Measurements from ENCODE around the gene CDKN2A. TPM values are rescaled to one million over a fixed set of nuclear protein-coding genes. Genes with fewer than 3 reads are reported as not detected.

CDKN2A gene
- total RNA-seq, 1 donor from 2014 or later = 71.6 TPM

GRCh38 chr9:21996858-21997257 lies 2.7 kb upstream of the CDKN2A start:
- peaks cover 85% of the 10 kb centered on the region for H3K79me2 ChIP-seq (ENCODE audit: insufficient read depth, low read length)
- Mint-ChIP-seq H3K4me1 (ENCODE audit: low read depth, unreplicated experiment) (peaks cover 21% of the 10 kb centered on the region), H3K9me3 (ENCODE audit: unreplicated experiment) (no peaks in the 10 kb centered on the region), H3K4me3 (ENCODE audit: unreplicated experiment) (peak overlapping the region; percentile 98), H3K36me3 (ENCODE audit: low read depth, unreplicated experiment) (no peaks in the 10 kb centered on the region), H3K27me3 (ENCODE audit: low read depth, unreplicated experiment) (peaks cover 2% of the 10 kb centered on the region), H3K27ac (ENCODE audit: unreplicated experiment) (peak overlapping the region; percentile 82)
- peak overlapping the region; percentile 90 for H3K4me3 ChIP-seq (ENCODE audit: insufficient read depth, low read depth, low read length)
- H3K4me1 ChIP-seq (ENCODE audit: insufficient read depth, low read length) = peaks cover 20% of the 10 kb centered on the region
- H3K9ac ChIP-seq (ENCODE audit: low read length) = peak overlapping the region; percentile 98
- peak overlapping the region; percentile 96 for H3K4me2 ChIP-seq (ENCODE audit: low read length)
- DNase-seq (ENCODE audit: low read depth) (no peak), FAIRE-seq (no peak)
- TF ChIP-seq CTCF (IDR thresholded peaks at IDR 0.05; ENCODE audit: insufficient read depth, low read depth, low read length) (no peak), EZH2 (IDR thresholded peaks at IDR 0.05; ENCODE audit: insufficient read depth, low read length) (no peak)
- no peak overlapping the region for H3K27ac ChIP-seq (ENCODE audit: low read depth, low read length)
- no peaks in the 10 kb centered on the region for H3K36me3 ChIP-seq (ENCODE audit: insufficient read depth, low read length)
- H3K27me3 ChIP-seq (ENCODE audit: insufficient read depth, low read length) = no peaks in the 10 kb centered on the region
- H2AFZ ChIP-seq (ENCODE audit: low read depth, low read length) = no peak overlapping the region
- peaks cover 11% of the 10 kb centered on the region for H4K20me1 ChIP-seq (ENCODE audit: insufficient read depth, low read length)
- H3K9me3 ChIP-seq (ENCODE audit: insufficient read depth, low read depth, low read length) = no peaks in the 10 kb centered on the region

GRCh38 chr9:21996438-21996837 lies 2.2 kb upstream of the CDKN2A start:
- FAIRE-seq = no peak
- H3K4me3 Mint-ChIP-seq (ENCODE audit: unreplicated experiment) = peak overlapping the region; percentile 98
- no peaks in the 10 kb centered on the region for H3K9me3 Mint-ChIP-seq (ENCODE audit: unreplicated experiment)
- H3K4me2 ChIP-seq (ENCODE audit: low read length) = peak overlapping the region; percentile 96
- H3K4me1 ChIP-seq (ENCODE audit: insufficient read depth, low read length) = peaks cover 20% of the 10 kb centered on the region
- no peak for TF ChIP-seq EZH2 (IDR thresholded peaks at IDR 0.05; ENCODE audit: insufficient read depth, low read length)
- no peak for TF ChIP-seq CTCF (IDR thresholded peaks at IDR 0.05; ENCODE audit: insufficient read depth, low read depth, low read length)
- no peaks in the 10 kb centered on the region for H3K36me3 ChIP-seq (ENCODE audit: insufficient read depth, low read length)
- H3K9ac ChIP-seq (ENCODE audit: low read length) = peak overlapping the region; percentile 98
- no peaks in the 10 kb centered on the region for H3K9me3 ChIP-seq (ENCODE audit: insufficient read depth, low read depth, low read length)
- H3K4me1 Mint-ChIP-seq (ENCODE audit: low read depth, unreplicated experiment) = peaks cover 19% of the 10 kb centered on the region
- H3K36me3 Mint-ChIP-seq (ENCODE audit: low read depth, unreplicated experiment) = no peaks in the 10 kb centered on the region
- no peaks in the 10 kb centered on the region for H3K27me3 ChIP-seq (ENCODE audit: insufficient read depth, low read length)
- H3K27me3 Mint-ChIP-seq (ENCODE audit: low read depth, unreplicated experiment) = peaks cover 6% of the 10 kb centered on the region
- no peak overlapping the region for H2AFZ ChIP-seq (ENCODE audit: low read depth, low read length)
- H4K20me1 ChIP-seq (ENCODE audit: insufficient read depth, low read length) = peaks cover 11% of the 10 kb centered on the region
- peak overlapping the region; percentile 90 for H3K4me3 ChIP-seq (ENCODE audit: insufficient read depth, low read depth, low read length)
- H3K27ac Mint-ChIP-seq (ENCODE audit: unreplicated experiment) = peak overlapping the region; percentile 82
- DNase-seq (ENCODE audit: low read depth) = no peak
- peaks cover 85% of the 10 kb centered on the region for H3K79me2 ChIP-seq (ENCODE audit: insufficient read depth, low read length)
- peak overlapping the region; percentile 93 for H3K27ac ChIP-seq (ENCODE audit: low read depth, low read length)

GRCh38 chr9:21995666-21996398 lies 1.6 kb upstream of the CDKN2A start:
- no peaks in the 10 kb centered on the region for H3K36me3 Mint-ChIP-seq (ENCODE audit: low read depth, unreplicated experiment)
- Histone ChIP-seq H3K9ac (ENCODE audit: low read length) (peak overlapping the region; percentile 98), H3K4me3 (ENCODE audit: insufficient read depth, low read depth, low read length) (peak overlapping the region; percentile 90), H3K79me2 (ENCODE audit: insufficient read depth, low read length) (peaks cover 87% of the 10 kb centered on the region), H2AFZ (ENCODE audit: low read depth, low read length) (peak overlapping the region; percentile 82), H3K27ac (ENCODE audit: low read depth, low read length) (peak overlapping the region; percentile 93), H3K9me3 (ENCODE audit: insufficient read depth, low read depth, low read length) (no peaks in the 10 kb centered on the region), H4K20me1 (ENCODE audit: insufficient read depth, low read length) (peaks cover 8% of the 10 kb centered on the region), H3K36me3 (ENCODE audit: insufficient read depth, low read length) (no peaks in the 10 kb centered on the region), H3K4me2 (ENCODE audit: low read length) (peak overlapping the region; percentile 96), H3K4me1 (ENCODE audit: insufficient read depth, low read length) (peaks cover 20% of the 10 kb centered on the region), H3K27me3 (ENCODE audit: insufficient read depth, low read length) (no peaks in the 10 kb centered on the region)
- TF ChIP-seq CTCF (IDR thresholded peaks at IDR 0.05; ENCODE audit: insufficient read depth, low read depth, low read length) (no peak), EZH2 (IDR thresholded peaks at IDR 0.05; ENCODE audit: insufficient read depth, low read length) (no peak)
- H3K9me3 Mint-ChIP-seq (ENCODE audit: unreplicated experiment) = no peaks in the 10 kb centered on the region
- FAIRE-seq (no peak), DNase-seq (ENCODE audit: low read depth) (peak; percentile 50)
- H3K27me3 Mint-ChIP-seq (ENCODE audit: low read depth, unreplicated experiment) = peaks cover 12% of the 10 kb centered on the region
- peak overlapping the region; percentile 98 for H3K4me3 Mint-ChIP-seq (ENCODE audit: unreplicated experiment)
- H3K4me1 Mint-ChIP-seq (ENCODE audit: low read depth, unreplicated experiment) = peaks cover 18% of the 10 kb centered on the region
- H3K27ac Mint-ChIP-seq (ENCODE audit: unreplicated experiment) = peak overlapping the region; percentile 92
